K562 (cell line): Measurements from ENCODE around the gene NT5C1A. TPM values are rescaled to one million over a fixed set of nuclear protein-coding genes. Genes with fewer than 3 reads are reported as not detected.

Source experiments
- ATAC-seq: fragments of 200-7000 bp; cut with Tn5 transposase; 3 replicates; pipeline ENCODE4 v1.9.1; 2020; ENCODE audit warnings: moderate library complexity
- Bru-seq: library from RNA; stranded (reverse); fragments of 400-500 nt; gene quantifications from one replicate; lab custom pipeline; 2021; lab: Mats Ljungman, UMichigan
- BruChase-seq, 2 experiments: library from RNA; stranded (reverse); fragments of 400-500 nt; gene quantifications; one replicate each; lab custom pipeline; 2021; lab: Mats Ljungman, UMichigan
- BruUV-seq: library from RNA; stranded (reverse); fragments of 400-500 nt; replicated peaks from 2 replicates; lab custom pipeline; 2021; lab: Mats Ljungman, UMichigan
- CTCF ChIA-PET: fragments of 300-600 bp; formaldehyde crosslinking; extraction: SDS; loops from one replicate; lab custom pipeline; 2021; ENCODE audit warnings: low intra/inter-chr PET ratio; lab: Yijun Ruan, JAX
- POLR2A ChIA-PET: fragments of 300-600, 350-650 bp; sonication (Branson Sonifier 250); formaldehyde crosslinking; extraction: SDS; loops from one replicate; lab custom pipeline; 2021; ENCODE audit warnings: antibody characterized with exemption, inconsistent platforms; lab: Yijun Ruan, JAX
- DNase-seq, 4 experiments: peaks; one replicate each; pipeline versions ENCODE4 v3.0.0 to v3.0.0-alpha.2; 2011 to 2018; ENCODE audit warnings: low spot score in 3 of 4, mixed read lengths in 3 of 4; ENCODE audit errors: extremely low read depth in 1 of 4
- FAIRE-seq: peaks from 2 replicates; lab custom pipeline; 2011; peaks lifted over from hg19 to GRCh38; lab: Jason Lieb, UNC
- H2AFZ ChIP-seq: 2 replicates; pipeline ENCODE4 v1.6.0; 2011; ENCODE audit warnings: low read depth, low read length, control low read depth, inconsistent platforms
- H3K27ac ChIP-seq: fragments of 200-600 bp; 3 replicates; pipeline ENCODE4 v1.8.0; 2011; ENCODE audit warnings: low read depth, mild to moderate bottlenecking, control low read depth, inconsistent platforms, low read length, moderate library complexity, mixed read lengths; ENCODE audit errors: extremely low read depth
- H3K27me3 ChIP-seq, 2 experiments: fragments of 300-600 bp in 1 of 2; 2 replicates in 1 of 2; 3 replicates in 1 of 2; pipeline versions ENCODE4 v1.6.0 to v1.8.0; 2011; ENCODE audit warnings: inconsistent platforms in 2 of 2, low read length in 2 of 2, mild to moderate bottlenecking in 1 of 2, mixed read lengths in 1 of 2, moderate library complexity in 1 of 2; ENCODE audit not compliant: control insufficient read depth in 2 of 2, insufficient read depth in 2 of 2
- H3K36me3 ChIP-seq: fragments of 300-600 bp; 3 replicates; pipeline ENCODE4 v1.8.0; 2011; ENCODE audit warnings: mild to moderate bottlenecking, low read length, inconsistent platforms; ENCODE audit not compliant: control insufficient read depth, insufficient read depth
- H3K4me1 ChIP-seq, 2 experiments: fragments of 200-600 bp in 1 of 2; replicated peaks in 1 of 2; 2 replicates in 1 of 2; 3 replicates in 1 of 2; pipeline versions ENCODE4 v1.5.1 to v1.8.0; 2011; ENCODE audit warnings: inconsistent platforms in 2 of 2, low read length in 2 of 2, mild to moderate bottlenecking in 1 of 2, mixed read lengths in 1 of 2, moderate library complexity in 1 of 2; ENCODE audit not compliant: control insufficient read depth in 2 of 2, insufficient read depth in 2 of 2
- H3K4me2 ChIP-seq: 2 replicates; pipeline ENCODE4 v1.6.1; 2011; ENCODE audit warnings: low read length, control low read depth, inconsistent platforms, mixed read lengths; ENCODE audit not compliant: insufficient read depth
- H3K4me3 ChIP-seq: fragments of 200-600 bp; sonication (generic), shearing (Covaris generic); 2 replicates; pipeline ENCODE4 v1.5.1; 2016; ENCODE audit warnings: control low read depth, inconsistent platforms
- H3K79me2 ChIP-seq: fragments of 200-600 bp; 3 replicates; pipeline ENCODE4 v1.8.0; 2011; ENCODE audit warnings: low read length, inconsistent platforms; ENCODE audit not compliant: control insufficient read depth, insufficient read depth
- H3K9ac ChIP-seq, 2 experiments: 2 replicates each; pipeline versions ENCODE4 v1.6.0 to v1.6.1; 2011; ENCODE audit warnings: low read depth in 2 of 2, low read length in 2 of 2, control low read depth in 1 of 2, inconsistent platforms in 1 of 2, mild to moderate bottlenecking in 1 of 2, mixed read lengths in 1 of 2; ENCODE audit not compliant: insufficient read depth in 1 of 2
- H3K9me1 ChIP-seq: one replicate; pipeline ENCODE4 v1.6.0; 2011; ENCODE audit warnings: inconsistent platforms, mild to moderate bottlenecking, low read length, moderate library complexity; ENCODE audit not compliant: control insufficient read depth, insufficient read depth
- H3K9me3 ChIP-seq: replicated peaks from 2 replicates; pipeline ENCODE4 v1.5.1; 2011; ENCODE audit warnings: low read depth, low read length, inconsistent platforms; ENCODE audit not compliant: control insufficient read depth, insufficient read depth
- H4K20me1 ChIP-seq: replicated peaks from 2 replicates; pipeline ENCODE4 v1.6.1; 2011; ENCODE audit warnings: low read length, inconsistent platforms, mixed read lengths; ENCODE audit not compliant: control insufficient read depth, insufficient read depth
- BRF1 ChIP-seq: IDR thresholded peaks from 3 replicates; pipeline ENCODE4 v1.6.1; 2011; ENCODE audit warnings: borderline replicate concordance, mild to moderate bottlenecking; ENCODE audit not compliant: insufficient read length; ENCODE audit errors: extremely low read depth
- CEBPB ChIP-seq: fragments of 450-650 bp; IDR thresholded peaks from 2 replicates; pipeline ENCODE4 v1.6.1; 2016; ENCODE audit warnings: missing genetic modification characterization, missing compliant biosample characterization
- EZH2 ChIP-seq: IDR thresholded peaks from 2 replicates; pipeline ENCODE4 v1.6.1; 2012; ENCODE audit warnings: low read depth, mild to moderate bottlenecking, inconsistent platforms, low read length, borderline replicate concordance
- HDAC1 ChIP-seq, 2 experiments: fragments of 450-650 bp; IDR thresholded peaks; 2 replicates each; pipeline ENCODE4 v1.6.1; 2016 to 2017; ENCODE audit warnings: inconsistent platforms in 1 of 2, mild to moderate bottlenecking in 1 of 2, moderate library complexity in 1 of 2
- HMBOX1 ChIP-seq: sonication (generic); IDR thresholded peaks from 2 replicates; pipeline ENCODE4 v1.6.1; 2016
- HMG20B ChIP-seq: fragments of 250-450 bp; sonication (Bioruptor Pico); IDR thresholded peaks from 2 replicates; pipeline ENCODE4 v1.5.0; 2021; ENCODE audit warnings: mild to moderate bottlenecking
- JUN ChIP-seq, 2 experiments: sonication (generic) in 1 of 2; formaldehyde crosslinking in 1 of 2; IDR thresholded peaks; 2 replicates each; pipeline versions ENCODE4 v1.6.1 to v1.8.0; 2012 to 2022; ENCODE audit warnings: borderline replicate concordance in 2 of 2, mild to moderate bottlenecking in 2 of 2, improper control_type of control experiment in 1 of 2, low read depth in 1 of 2, low read length in 1 of 2, missing genetic modification reagents in 1 of 2
- UBTF ChIP-seq, 2 experiments: IDR thresholded peaks; 2 replicates each; pipeline ENCODE4 v1.6.1; 2012; ENCODE audit warnings: improper control_type of control experiment in 2 of 2, low read depth in 2 of 2, low read length in 2 of 2, borderline replicate concordance in 1 of 2
- ZSCAN29 ChIP-seq: fragments of 450-650 bp; IDR thresholded peaks from 2 replicates; pipeline ENCODE4 v1.6.1; 2017
- WGBS: fragments of 100-300 bp; shearing (Covaris generic); methylation state at CpG from one replicate; pipeline ENCODE4 v1.1.6; 2016; ENCODE audit warnings: low coverage, mixed read lengths; ENCODE audit not compliant: insufficient coverage; ENCODE audit errors: missing lambda C conversion rate; 5-methylcytosine and 5-hydroxymethylcytosine counted together
- in situ Hi-C: fragments of 300-500 bp; cut with MboI; formaldehyde crosslinking; loops from 4 replicates; pipeline ENCODE4 v1.15.0; 2018; ENCODE audit warnings: inconsistent platforms, mixed read lengths
- intact Hi-C: fragments of 100-400 bp; cut with micrococcal nuclease; formaldehyde crosslinking; loops from 2 replicates; pipeline ENCODE4 v1.14.2; 2022
- long read RNA-seq, 3 experiments: library from polyadenylated mRNA in 2 of 3; library from RNA in 1 of 3; unstranded in 2 of 3; stranded (forward) in 1 of 3; transcript quantifications; one replicate each; pipeline ENCODE4 v2.0.0, GENCODE V29; 2019 to 2022
- polyA minus RNA-seq, 3 experiments: library from RNA; depleted of rRNA, polyadenylated mRNA; stranded (reverse); fragments of >200 nt; gene quantifications; 2 replicates each; pipeline ENCODE4 v1.2.3, GENCODE V29; 2011
- polyA plus RNA-seq, 8 experiments: library from polyadenylated mRNA; depleted of rRNA in 4 of 8; stranded (reverse) in 5 of 8; unstranded in 3 of 8; fragments of >200 nt; fragmentation: Nextera tagmentation in 2 of 8; fragmentation: Illumina TruSeq in 1 of 8; extraction: Ambion mirVana in 2 of 8; extraction: Trizol in 1 of 8; gene quantifications; 2 replicates each; pipeline versions ENCODE4 v1.2.1 to v1.2.3, GENCODE V29; 2011 to 2014; ENCODE audit warnings: inconsistent platforms in 1 of 8, missing spikeins in 1 of 8
- total RNA-seq, 7 experiments: library from RNA; depleted of rRNA in 6 of 7; stranded (reverse); fragments of >200 nt in 6 of 7; fragmentation: Illumina TruSeq in 2 of 7; extraction: Trizol in 2 of 7; gene quantifications; 2 replicates each; pipeline versions ENCODE4 v1.2.1 to v1.2.3, GENCODE V29; 2011 to 2021; ENCODE audit warnings: low replicate concordance in 1 of 7
- TF ChIP-seq, protein P1 (sequence below): fragments of 200-800 bp; sonication (Bioruptor generic); IDR thresholded peaks from 2 replicates; pipeline ENCODE4 v1.6.1; 2017; ENCODE audit warnings: missing genetic modification characterization, missing compliant biosample characterization

NT5C1A gene
- total RNA-seq (2011; cell fraction: chromatin; rRNA removed; ENCODE audit: low replicate concordance) = not detected in 2 replicates
- 0.33 TPM in 1 of 2 replicates, not detected in the other for total RNA-seq (2011; cell fraction: nucleolus; rRNA removed)
- not detected in 2 replicates for total RNA-seq (2011; cell fraction: nucleoplasm; rRNA removed)
- total RNA-seq (2014; rRNA removed) (not detected in 2 replicates), total RNA-seq (2014; rRNA removed; fragmentation: Illumina TruSeq; extraction: Trizol) (not detected in 2 replicates), total RNA-seq (2015; rRNA removed; fragmentation: Illumina TruSeq; extraction: Trizol) (not detected in 2 replicates), total RNA-seq (2021) (not detected in 2 replicates), polyA plus RNA-seq (2011; rRNA removed) (not detected in 2 replicates), polyA plus RNA-seq (2014; fragmentation: Illumina TruSeq; extraction: Trizol) (not detected in 2 replicates), polyA plus RNA-seq (2014; fragmentation: Nextera tagmentation; extraction: Ambion mirVana) (not detected), polyA plus RNA-seq (2014; rRNA removed) (not detected in 2 replicates), polyA minus RNA-seq (2011; rRNA and poly(A)+ RNA removed) (not detected in 2 replicates), Bru-seq, nascent RNA (percentile 20 among the genes with signal in this experiment), BruChase-seq, experiment 1, labeled RNA remaining after a 2-hour chase (not detected), BruChase-seq, experiment 2, labeled RNA remaining after a 6-hour chase (not detected)
- polyA plus RNA-seq (2011; cell fraction: cytosol; rRNA removed) = not detected in 2 replicates
- not detected in 2 replicates for polyA plus RNA-seq (2011; cell fraction: nucleus; rRNA removed)
- not detected in 2 replicates for polyA plus RNA-seq (2012)
- not detected in 2 replicates for polyA minus RNA-seq (2011; cell fraction: cytosol; rRNA and poly(A)+ RNA removed)
- polyA minus RNA-seq (2011; cell fraction: nucleus; rRNA and poly(A)+ RNA removed) = not detected in 2 replicates
- long read RNA-seq, experiment 1 = 0 reads
- long read RNA-seq, experiment 2 = 0 reads
- long read RNA-seq, experiment 3 = 0 reads

DNA sequence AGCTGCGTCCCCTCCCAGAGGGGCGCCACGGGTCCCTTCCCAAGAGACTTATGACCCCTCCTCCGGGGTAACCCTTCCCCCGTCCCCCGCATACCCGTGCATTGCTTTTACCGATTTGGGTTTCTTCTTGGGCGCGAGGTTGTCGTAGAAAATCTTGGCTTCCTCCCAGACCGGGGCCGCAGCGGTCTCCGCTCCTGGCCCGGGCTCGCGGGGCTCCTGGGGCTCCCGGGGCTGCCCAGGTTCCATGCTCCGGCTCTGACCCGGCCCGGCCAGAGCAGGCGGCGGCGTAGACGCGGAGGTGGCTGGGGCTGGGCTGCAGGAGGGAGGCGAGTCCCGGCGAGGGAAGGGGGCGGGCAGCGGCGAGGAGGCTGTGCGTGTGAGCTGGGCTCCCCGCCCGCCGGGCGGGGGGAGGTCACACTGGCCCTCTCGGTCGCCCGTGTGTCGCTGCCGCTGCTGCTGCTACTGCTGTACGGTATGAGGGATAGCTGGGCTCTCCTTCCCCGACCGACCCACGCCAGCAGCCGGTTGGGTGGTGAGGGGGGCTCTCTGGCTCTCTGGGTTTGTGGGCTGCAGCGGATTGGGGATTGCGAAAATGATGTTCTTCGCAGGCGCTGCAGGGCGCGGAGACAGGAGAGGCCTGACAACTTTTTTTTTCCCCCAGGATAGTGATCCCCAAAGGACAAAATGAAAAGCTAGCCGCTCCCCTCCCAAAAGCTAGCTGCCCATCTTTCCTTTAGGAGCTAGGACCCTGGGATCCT is at the start of gene NT5C1A:
Gene NT5C1A, minus strand, starts transcription at position 315 of the 758 bp plus-strand sequence. Its CDS starts 69 bp downstream, at position 246.
- intact Hi-C loops = loop anchor here (5.0 kb wide), 1 partner anchor 50 kb away; no protein-coding TSS in a partner anchor
- Histone ChIP-seq H3K9ac (peak within 1 kb of the TSS in 1 of 2 experiments; percentile 84; a peak in 2 of 4 replicates), H4K20me1 (0 out of 2 replicates have a peak, but pooled peaks cover 6% of the 10 kb centered on the region), H3K79me2 (no peaks in the 10 kb centered on the region), H3K27me3 (peaks cover 24 to 47% of the 10 kb centered on the region in 2 experiments; a peak in 3 of 5 replicates), H3K27ac (no peak within 1 kb of the TSS), H3K9me3 (no peaks in the 10 kb centered on the region), H3K4me2 (no peak within 1 kb of the TSS; the same call in 1 of the 2 replicates), H3K4me3 (peak within 1 kb of the TSS; percentile 12; the same call in 1 of the 2 replicates), H3K36me3 (no peaks in the 10 kb centered on the region), H3K9me1 (no peaks in the 10 kb centered on the region), H2AFZ (peak within 1 kb of the TSS; percentile 41; the same call in 1 of the 2 replicates), H3K4me1 (peaks cover 6 to 18% of the 10 kb centered on the region in 2 experiments; a peak in 4 of 5 replicates)
- CTCF ChIA-PET = interaction anchor here (0.6 to 2.7 kb wide), 3 partner anchors 14 to 128 kb away, joined by 4 to 24 read pairs (median 9); no protein-coding TSS in a partner anchor
- BruUV-seq = no TSS peak
- in situ Hi-C loops = no loop called here
- DNase-seq = peak in 3 of 4 experiments; percentile 43 to 71 (median 70)
- POLR2A ChIA-PET = interaction anchor here (0.5 to 1.5 kb wide), 5 partner anchors 9 to 76 kb away, joined by 3 to 4 read pairs (median 3); no protein-coding TSS in a partner anchor
- FAIRE-seq = no peak
- ATAC-seq = peak; percentile 36
- 7% methylated on average over 46 of the region's 55 CpGs for WGBS
- TF ChIP-seq EZH2 = 0 out of 2 replicates have a peak, but pooled peaks have one; percentile 53
- no peak for TF ChIP-seq HDAC1 (IDR thresholded peaks at IDR 0.05)
- 0 out of 4 replicates have a peak, but pooled peaks of 1 of the 2 experiments have one; percentile 17 for TF ChIP-seq UBTF (IDR thresholded peaks at IDR 0.05; ENCODE audit: borderline replicate concordance in 1 of 2, low read depth in 2 of 2, low read length in 2 of 2)
- no peak for TF ChIP-seq BRF1
- no peak for TF ChIP-seq HMBOX1
- no peak for TF ChIP-seq JUN (IDR thresholded peaks at IDR 0.05; ENCODE audit: borderline replicate concordance, low read depth, low read length)
- no peak for TF ChIP-seq JUN (CRISPR knock-in tag; IDR thresholded peaks at IDR 0.05; ENCODE audit: borderline replicate concordance)
- TF ChIP-seq ZSCAN29 = 0 out of 2 replicates have a peak, but pooled peaks have one; percentile 65
- TF ChIP-seq CEBPB (tag) = 0 out of 2 replicates have a peak, but pooled peaks have one; percentile 14
- TF ChIP-seq, protein P1, sequence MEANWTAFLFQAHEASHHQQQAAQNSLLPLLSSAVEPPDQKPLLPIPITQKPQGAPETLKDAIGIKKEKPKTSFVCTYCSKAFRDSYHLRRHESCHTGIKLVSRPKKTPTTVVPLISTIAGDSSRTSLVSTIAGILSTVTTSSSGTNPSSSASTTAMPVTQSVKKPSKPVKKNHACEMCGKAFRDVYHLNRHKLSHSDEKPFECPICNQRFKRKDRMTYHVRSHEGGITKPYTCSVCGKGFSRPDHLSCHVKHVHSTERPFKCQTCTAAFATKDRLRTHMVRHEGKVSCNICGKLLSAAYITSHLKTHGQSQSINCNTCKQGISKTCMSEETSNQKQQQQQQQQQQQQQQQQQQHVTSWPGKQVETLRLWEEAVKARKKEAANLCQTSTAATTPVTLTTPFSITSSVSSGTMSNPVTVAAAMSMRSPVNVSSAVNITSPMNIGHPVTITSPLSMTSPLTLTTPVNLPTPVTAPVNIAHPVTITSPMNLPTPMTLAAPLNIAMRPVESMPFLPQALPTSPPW = peak; percentile 15
- no peak for TF ChIP-seq HMG20B (CRISPR knock-in tag)
